ENCODE measurements around the gene NOLC1. TPM values are rescaled to one million over a fixed set of nuclear protein-coding genes. Genes with fewer than 3 reads are reported as not detected.

The NOLC1 gene
- total and polyA plus RNA-seq, 2 experiments from 2014 or later, result 30.7 to 43.4 TPM

- Histone ChIP-seq H2AFZ (no peak overlapping the region), H3K4me3 (no peak overlapping the region), H3K79me2 (ENCODE audit: insufficient read depth) (peaks cover 100% of the 10 kb centered on the region), H3K36me3 (ENCODE audit: low read depth) (peaks cover 45% of the 10 kb centered on the region), H3K4me1 (ENCODE audit: insufficient read depth) (no peaks in the 10 kb centered on the region), H3K9ac (no peak overlapping the region), H4K20me1 (ENCODE audit: insufficient read depth) (0 out of 2 replicates have a peak, but pooled peaks cover 4% of the 10 kb centered on the region), H3K27me3 (replicated peaks; ENCODE audit: insufficient read depth) (no peaks in the 10 kb centered on the region), H3K9me3 (ENCODE audit: low read depth) (no peaks in the 10 kb centered on the region), H3F3A (ENCODE audit: insufficient read depth) (peaks cover 11% of the 10 kb centered on the region; the same call in 1 of the 2 replicates), H3K27ac (no peak overlapping the region), H3K9me2 (ENCODE audit: insufficient read depth) (no peaks in the 10 kb centered on the region), H3K4me2 (ENCODE audit: unreplicated experiment) (no peak overlapping the region)
- no peak for DNase-seq
- 96 to 100% methylated on average over 4 of the region's 4 CpGs for WGBS, 2 experiments (ENCODE audit: low coverage in 1 of 2, low lambda C conversion rate in 2 of 2, missing lambda C conversion rate in 2 of 2)
- in situ Hi-C loops (cut with MboI), result no loop called here
- TF ChIP-seq EZH2phosphoT487 (IDR thresholded peaks at IDR 0.05; ENCODE audit: insufficient read depth, low read depth) (no peak), EZH2 (IDR thresholded peaks at IDR 0.05; ENCODE audit: insufficient read depth, poor library complexity, severe bottlenecking) (no peak)
Observed at GRCh38 chr10:102141583-102142107, 10.5 kb upstream of the NOLC1 start.

- Histone ChIP-seq H4K20me1 (ENCODE audit: insufficient read depth) (no peaks in the 10 kb centered on the region), H3F3A (ENCODE audit: insufficient read depth) (peaks cover 59% of the 10 kb centered on the region), H3K4me2 (ENCODE audit: unreplicated experiment) (no peak overlapping the region), H3K9me2 (ENCODE audit: insufficient read depth) (no peaks in the 10 kb centered on the region), H2AFZ (no peak overlapping the region), H3K4me3 (no peak overlapping the region), H3K9me3 (ENCODE audit: low read depth) (no peaks in the 10 kb centered on the region), H3K4me1 (ENCODE audit: insufficient read depth) (peaks cover 15% of the 10 kb centered on the region), H3K36me3 (ENCODE audit: low read depth) (peaks cover 57% of the 10 kb centered on the region), H3K79me2 (ENCODE audit: insufficient read depth) (peaks cover 66% of the 10 kb centered on the region), H3K27ac (no peak overlapping the region), H3K9ac (no peak overlapping the region), H3K27me3 (replicated peaks; ENCODE audit: insufficient read depth) (no peaks in the 10 kb centered on the region)
- in situ Hi-C loops (cut with MboI), result no loop called here
- TF ChIP-seq EZH2 (IDR thresholded peaks at IDR 0.05; ENCODE audit: insufficient read depth, poor library complexity, severe bottlenecking) (no peak), EZH2phosphoT487 (IDR thresholded peaks at IDR 0.05; ENCODE audit: insufficient read depth, low read depth) (no peak)
- no peak for DNase-seq
- WGBS, 2 experiments (ENCODE audit: low coverage in 1 of 2, low lambda C conversion rate in 2 of 2, missing lambda C conversion rate in 2 of 2), result 83 to 85% methylated on average over 17 of the region's 17 CpGs
Observed at GRCh38 chr10:102146971-102147428, 5.2 kb upstream of the NOLC1 start.

- H3K9me3 ChIP-seq (ENCODE audit: low read depth), result no peaks in the 10 kb centered on the region
- no peak overlapping the region for H3K9ac ChIP-seq
- H2AFZ ChIP-seq, result no peak overlapping the region
- DNase-seq, result no peak
- in situ Hi-C loops (cut with MboI), result no loop called here
- H3K4me3 ChIP-seq, result no peak overlapping the region
- no peaks in the 10 kb centered on the region for H4K20me1 ChIP-seq (ENCODE audit: insufficient read depth)
- H3K9me2 ChIP-seq (ENCODE audit: insufficient read depth), result no peaks in the 10 kb centered on the region
- no peak overlapping the region for H3K27ac ChIP-seq
- TF ChIP-seq EZH2phosphoT487 (IDR thresholded peaks at IDR 0.05; ENCODE audit: insufficient read depth, low read depth), result no peak
- TF ChIP-seq EZH2 (IDR thresholded peaks at IDR 0.05; ENCODE audit: insufficient read depth, poor library complexity, severe bottlenecking), result no peak
- H3K79me2 ChIP-seq (ENCODE audit: insufficient read depth), result peaks cover 63% of the 10 kb centered on the region
- 96 to 100% methylated on average over 1 of the region's 1 CpG for WGBS, 2 experiments (ENCODE audit: low coverage in 1 of 2, low lambda C conversion rate in 2 of 2, missing lambda C conversion rate in 2 of 2)
- no peaks in the 10 kb centered on the region for H3K27me3 ChIP-seq (replicated peaks; ENCODE audit: insufficient read depth)
- peaks cover 54% of the 10 kb centered on the region for H3K36me3 ChIP-seq (ENCODE audit: low read depth)
- peaks cover 62% of the 10 kb centered on the region for H3F3A ChIP-seq (ENCODE audit: insufficient read depth)
- H3K4me2 ChIP-seq (ENCODE audit: unreplicated experiment), result no peak overlapping the region
- H3K4me1 ChIP-seq (ENCODE audit: insufficient read depth), result peaks cover 15% of the 10 kb centered on the region
Observed at GRCh38 chr10:102147561-102147960, 4.6 kb upstream of the NOLC1 start.

- WGBS, 2 experiments (ENCODE audit: low coverage in 1 of 2, low lambda C conversion rate in 2 of 2, missing lambda C conversion rate in 2 of 2), result 98% methylated on average over 13 of the region's 13 CpGs
- H4K20me1 ChIP-seq (ENCODE audit: insufficient read depth), result no peaks in the 10 kb centered on the region
- no peak for DNase-seq
- no peak overlapping the region for H3K4me3 ChIP-seq
- H3K27me3 ChIP-seq (replicated peaks; ENCODE audit: insufficient read depth), result no peaks in the 10 kb centered on the region
- peaks cover 63% of the 10 kb centered on the region for H3K79me2 ChIP-seq (ENCODE audit: insufficient read depth)
- no peaks in the 10 kb centered on the region for H3K9me2 ChIP-seq (ENCODE audit: insufficient read depth)
- peaks cover 69% of the 10 kb centered on the region for H3F3A ChIP-seq (ENCODE audit: insufficient read depth)
- no peak overlapping the region for H3K4me2 ChIP-seq (ENCODE audit: unreplicated experiment)
- no peak overlapping the region for H2AFZ ChIP-seq
- peaks cover 47% of the 10 kb centered on the region for H3K36me3 ChIP-seq (ENCODE audit: low read depth)
- no peaks in the 10 kb centered on the region for H3K9me3 ChIP-seq (ENCODE audit: low read depth)
- TF ChIP-seq EZH2 (IDR thresholded peaks at IDR 0.05; ENCODE audit: insufficient read depth, poor library complexity, severe bottlenecking) (no peak), EZH2phosphoT487 (IDR thresholded peaks at IDR 0.05; ENCODE audit: insufficient read depth, low read depth) (no peak)
- H3K4me1 ChIP-seq (ENCODE audit: insufficient read depth), result peaks cover 17% of the 10 kb centered on the region
- H3K9ac ChIP-seq, result no peak overlapping the region
- in situ Hi-C loops (cut with MboI), result no loop called here
- H3K27ac ChIP-seq, result no peak overlapping the region
Observed at GRCh38 chr10:102148275-102148674, 3.9 kb upstream of the NOLC1 start.
